ENCODE data around the gene TMEM164.

DNA sequence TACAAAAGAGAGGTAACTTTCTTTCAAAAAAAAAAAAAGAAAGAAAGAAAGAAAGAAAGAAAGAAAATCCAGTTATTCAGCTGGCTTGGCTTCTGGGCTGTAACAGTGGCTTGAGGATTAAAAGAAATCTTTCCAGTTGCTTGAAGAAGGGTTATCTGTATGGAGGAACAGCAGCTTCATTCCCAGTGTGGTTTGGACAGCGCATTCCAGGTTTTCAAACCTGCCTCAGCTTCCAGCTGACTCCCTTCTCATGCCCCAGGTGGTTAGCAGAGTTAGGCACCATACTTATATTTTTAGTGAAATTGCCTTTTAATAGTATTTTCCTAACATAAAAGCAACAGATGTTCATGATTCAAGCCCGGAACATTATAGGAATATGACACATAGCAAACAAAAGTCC is 48.6 kb downstream of the TMEM164 start:
- TF ChIP-seq RAD21 (IDR thresholded peaks at IDR 0.05; ENCODE audit: insufficient read depth, low read depth, low read length) (no peak), POLR2AphosphoS5 (IDR thresholded peaks at IDR 0.05; ENCODE audit: low read length) (no peak), TCF3 (IDR thresholded peaks at IDR 0.05; ENCODE audit: borderline replicate concordance, insufficient read depth, low read depth, low read length) (no peak), MXI1 (IDR thresholded peaks at IDR 0.05; ENCODE audit: low read depth, low read length) (no peak), ZNF384 (IDR thresholded peaks at IDR 0.05; ENCODE audit: borderline replicate concordance, low read depth, low read length) (no peak)
- TF ChIP-seq, protein P1, sequence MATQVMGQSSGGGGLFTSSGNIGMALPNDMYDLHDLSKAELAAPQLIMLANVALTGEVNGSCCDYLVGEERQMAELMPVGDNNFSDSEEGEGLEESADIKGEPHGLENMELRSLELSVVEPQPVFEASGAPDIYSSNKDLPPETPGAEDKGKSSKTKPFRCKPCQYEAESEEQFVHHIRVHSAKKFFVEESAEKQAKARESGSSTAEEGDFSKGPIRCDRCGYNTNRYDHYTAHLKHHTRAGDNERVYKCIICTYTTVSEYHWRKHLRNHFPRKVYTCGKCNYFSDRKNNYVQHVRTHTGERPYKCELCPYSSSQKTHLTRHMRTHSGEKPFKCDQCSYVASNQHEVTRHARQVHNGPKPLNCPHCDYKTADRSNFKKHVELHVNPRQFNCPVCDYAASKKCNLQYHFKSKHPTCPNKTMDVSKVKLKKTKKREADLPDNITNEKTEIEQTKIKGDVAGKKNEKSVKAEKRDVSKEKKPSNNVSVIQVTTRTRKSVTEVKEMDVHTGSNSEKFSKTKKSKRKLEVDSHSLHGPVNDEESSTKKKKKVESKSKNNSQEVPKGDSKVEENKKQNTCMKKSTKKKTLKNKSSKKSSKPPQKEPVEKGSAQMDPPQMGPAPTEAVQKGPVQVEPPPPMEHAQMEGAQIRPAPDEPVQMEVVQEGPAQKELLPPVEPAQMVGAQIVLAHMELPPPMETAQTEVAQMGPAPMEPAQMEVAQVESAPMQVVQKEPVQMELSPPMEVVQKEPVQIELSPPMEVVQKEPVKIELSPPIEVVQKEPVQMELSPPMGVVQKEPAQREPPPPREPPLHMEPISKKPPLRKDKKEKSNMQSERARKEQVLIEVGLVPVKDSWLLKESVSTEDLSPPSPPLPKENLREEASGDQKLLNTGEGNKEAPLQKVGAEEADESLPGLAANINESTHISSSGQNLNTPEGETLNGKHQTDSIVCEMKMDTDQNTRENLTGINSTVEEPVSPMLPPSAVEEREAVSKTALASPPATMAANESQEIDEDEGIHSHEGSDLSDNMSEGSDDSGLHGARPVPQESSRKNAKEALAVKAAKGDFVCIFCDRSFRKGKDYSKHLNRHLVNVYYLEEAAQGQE (IDR thresholded peaks at IDR 0.05; ENCODE audit: low read depth, low read length): no peak

Measured in GM12878 (cell line).